Activated naive CD8-positive, alpha-beta T cell (primary cell): ENCODE measurements around the gene OGFR.

Experiments
- H3K27ac Mint-ChIP-seq: one replicate; pipeline ENCODE4 v1.8.0; 2021; ENCODE audit warnings: mixed read lengths
- H3K27me3 Mint-ChIP-seq: one replicate; pipeline ENCODE4 v1.8.0; 2021; ENCODE audit warnings: mixed read lengths
- H3K36me3 Mint-ChIP-seq: one replicate; pipeline ENCODE4 v1.8.0; 2021; ENCODE audit warnings: mixed read lengths
- H3K4me1 Mint-ChIP-seq: one replicate; pipeline ENCODE4 v1.8.0; 2021; ENCODE audit warnings: low read depth, mixed read lengths
- H3K4me3 Mint-ChIP-seq: one replicate; pipeline ENCODE4 v1.8.0; 2021; ENCODE audit warnings: mild to moderate bottlenecking, mixed read lengths
- H3K9me3 Mint-ChIP-seq: one replicate; pipeline ENCODE4 v1.8.0; 2021; ENCODE audit warnings: low read depth, mixed read lengths

Gene OGFR

GRCh38 chr20:62799459-62799858 is 5.2 kb upstream of the OGFR start:
- H3K36me3 Mint-ChIP-seq = no peaks in the 10 kb centered on the region
- H3K9me3 Mint-ChIP-seq = no peaks in the 10 kb centered on the region
- no peaks in the 10 kb centered on the region for H3K27me3 Mint-ChIP-seq
- no peak overlapping the region for H3K27ac Mint-ChIP-seq
- H3K4me1 Mint-ChIP-seq = peaks cover 22% of the 10 kb centered on the region
- H3K4me3 Mint-ChIP-seq = no peak overlapping the region

DNA sequence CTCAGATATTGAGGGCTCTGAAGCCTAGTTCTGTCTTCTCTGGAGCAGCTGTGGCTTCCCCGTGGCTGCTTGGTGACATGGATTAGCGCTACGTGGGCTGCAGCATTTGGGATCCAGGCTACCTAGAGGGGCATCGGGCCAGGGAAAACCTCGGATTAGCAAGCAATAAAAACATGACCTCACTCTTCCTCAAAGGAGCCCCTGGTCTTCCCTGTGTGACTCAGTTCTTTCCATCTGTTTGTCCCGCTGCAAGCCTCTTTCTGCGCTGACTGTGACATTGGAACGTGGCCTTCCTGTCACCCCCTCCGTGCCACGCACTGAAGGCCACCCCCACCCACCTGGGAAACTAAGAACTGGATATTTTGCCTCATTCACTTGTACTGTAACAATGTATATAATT is 4.8 kb upstream of the OGFR start:
- Mint-ChIP-seq H3K27ac (no peak overlapping the region), H3K27me3 (no peaks in the 10 kb centered on the region)

GRCh38 chr20:62800314-62801259 is 4.0 kb upstream of the OGFR start:
- Mint-ChIP-seq H3K27me3 (no peaks in the 10 kb centered on the region), H3K4me3 (no peak overlapping the region), H3K27ac (peak overlapping the region; percentile 34), H3K4me1 (peaks cover 20% of the 10 kb centered on the region), H3K9me3 (no peaks in the 10 kb centered on the region), H3K36me3 (no peaks in the 10 kb centered on the region)

More for the DNA sequence above, 4.8 kb upstream of the OGFR start:
- no peak overlapping the region for H3K4me3 Mint-ChIP-seq
- peaks cover 20% of the 10 kb centered on the region for H3K4me1 Mint-ChIP-seq
- no peaks in the 10 kb centered on the region for H3K9me3 Mint-ChIP-seq
- no peaks in the 10 kb centered on the region for H3K36me3 Mint-ChIP-seq

DNA sequence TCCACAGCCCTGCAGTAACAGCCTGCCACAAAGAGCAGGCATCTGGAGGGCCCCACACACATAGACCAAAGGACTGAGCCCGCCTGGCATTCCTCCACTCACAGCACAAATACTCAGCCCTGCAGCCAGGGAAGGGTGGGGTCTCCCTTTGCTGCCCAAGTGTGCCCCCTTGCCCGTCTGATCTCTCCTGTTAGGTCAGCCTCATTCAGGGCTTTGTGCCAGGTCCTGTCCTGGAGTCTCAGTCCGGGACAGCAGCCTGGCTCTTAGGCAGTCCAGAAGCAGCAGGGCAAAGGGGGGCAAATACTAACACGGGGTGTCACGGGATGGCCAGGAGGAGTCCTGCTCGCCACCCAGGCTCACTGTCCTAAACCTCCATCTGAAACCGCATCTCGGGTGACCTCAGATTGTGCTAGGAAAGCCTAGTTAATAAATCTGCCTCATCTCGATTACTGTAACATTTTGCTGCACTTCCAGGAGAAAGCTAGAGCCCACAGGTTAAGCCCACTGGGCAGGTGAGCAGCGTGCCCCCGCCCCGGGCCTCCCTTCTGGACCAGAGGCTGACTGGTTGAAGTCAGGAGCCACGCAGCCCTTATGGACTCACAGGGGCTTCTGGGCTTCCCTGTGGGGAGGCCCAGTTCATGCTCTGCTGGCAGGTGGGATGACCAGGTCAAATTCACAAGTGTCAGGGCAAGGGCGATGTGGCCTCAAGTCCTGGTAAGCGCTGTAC is 3.2 kb upstream of the OGFR start:
- no peak overlapping the region for H3K27ac Mint-ChIP-seq
- no peaks in the 10 kb centered on the region for H3K9me3 Mint-ChIP-seq
- no peaks in the 10 kb centered on the region for H3K27me3 Mint-ChIP-seq
- H3K4me3 Mint-ChIP-seq = no peak overlapping the region
- H3K4me1 Mint-ChIP-seq = peaks cover 19% of the 10 kb centered on the region
- no peaks in the 10 kb centered on the region for H3K36me3 Mint-ChIP-seq

GRCh38 chr20:62802026-62802712 is 2.5 kb upstream of the OGFR start:
- Mint-ChIP-seq H3K27me3 (no peaks in the 10 kb centered on the region), H3K36me3 (no peaks in the 10 kb centered on the region), H3K9me3 (no peaks in the 10 kb centered on the region), H3K27ac (no peak overlapping the region), H3K4me3 (no peak overlapping the region), H3K4me1 (peaks cover 24% of the 10 kb centered on the region)

DNA sequence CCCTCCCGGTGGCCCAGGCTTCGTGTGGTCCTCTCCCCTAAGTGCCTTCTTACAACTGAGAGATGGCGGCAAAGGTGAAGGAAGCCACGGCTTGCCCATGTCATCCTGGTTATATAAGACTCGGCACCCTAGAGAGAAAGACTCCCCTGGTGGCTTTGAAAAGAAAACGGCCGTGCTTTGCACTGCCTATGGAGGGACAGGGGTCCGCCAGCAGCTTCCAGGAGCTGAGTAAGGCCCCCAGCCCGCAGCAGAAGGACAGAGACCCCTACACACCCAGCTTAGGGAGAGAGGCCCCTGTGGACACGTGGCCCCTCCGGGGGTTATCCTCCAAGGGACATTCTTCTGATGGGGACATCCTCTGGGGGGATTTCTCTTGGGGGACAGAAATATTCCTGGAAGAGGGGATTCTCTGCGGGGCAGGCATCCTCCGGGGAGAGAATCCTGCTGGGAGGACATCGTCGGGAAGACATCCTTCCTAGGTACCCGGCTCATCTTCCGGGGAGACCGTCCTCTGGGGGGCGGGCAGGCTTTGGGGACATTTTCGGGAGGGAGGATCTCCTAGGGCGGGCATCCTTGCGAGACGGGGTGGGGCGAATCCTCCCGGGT is 511 bp upstream of the OGFR start:
- Mint-ChIP-seq H3K9me3 (no peaks in the 10 kb centered on the region), H3K27me3 (no peaks in the 10 kb centered on the region), H3K27ac (peak overlapping the region; percentile 95), H3K4me3 (peak overlapping the region; percentile 93), H3K36me3 (no peaks in the 10 kb centered on the region), H3K4me1 (peaks cover 23% of the 10 kb centered on the region)

GRCh38 chr20:62805155-62805710 is 598 bp downstream of the OGFR start:
- Mint-ChIP-seq H3K4me3 (peak overlapping the region; percentile 86), H3K9me3 (no peaks in the 10 kb centered on the region), H3K27ac (no peak overlapping the region), H3K36me3 (no peaks in the 10 kb centered on the region), H3K4me1 (peaks cover 23% of the 10 kb centered on the region), H3K27me3 (no peaks in the 10 kb centered on the region)

DNA sequence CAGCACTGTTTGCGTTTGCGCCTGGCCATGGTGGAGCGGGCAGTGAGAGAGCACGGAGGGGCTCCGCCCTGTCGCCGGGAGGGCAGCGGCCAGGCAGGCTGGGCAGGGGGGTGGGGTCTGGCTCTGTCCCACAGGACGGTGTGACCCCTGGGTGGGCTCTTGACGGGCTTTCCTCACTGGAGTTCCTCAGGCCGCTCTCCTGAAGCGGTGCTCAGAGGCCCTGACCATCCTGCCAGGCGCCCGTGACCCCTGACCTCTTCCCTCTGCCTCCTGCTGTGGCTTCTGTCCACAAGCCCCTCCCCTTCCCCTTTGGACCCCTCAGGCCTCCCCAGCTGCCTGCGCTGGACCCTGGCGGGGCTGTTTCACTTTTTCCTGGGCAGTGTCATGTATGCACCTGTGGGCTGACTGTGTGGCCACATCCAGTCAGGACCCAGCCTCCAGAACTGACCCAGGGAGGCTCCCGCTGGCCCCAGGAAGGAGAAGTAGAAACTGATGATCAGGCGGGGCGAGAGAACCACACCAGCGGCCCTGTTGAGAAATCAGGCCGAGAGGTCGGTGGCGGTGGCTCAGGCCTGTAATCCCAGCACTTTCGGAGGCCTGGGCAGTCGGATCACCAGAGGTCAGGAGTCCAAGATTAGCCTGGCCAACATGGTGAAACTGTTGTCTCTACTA is 1.2 kb downstream of the OGFR start:
- no peaks in the 10 kb centered on the region for H3K9me3 Mint-ChIP-seq
- H3K27me3 Mint-ChIP-seq = no peaks in the 10 kb centered on the region
- peak overlapping the region; percentile 86 for H3K4me3 Mint-ChIP-seq
- peaks cover 23% of the 10 kb centered on the region for H3K4me1 Mint-ChIP-seq
- H3K36me3 Mint-ChIP-seq = no peaks in the 10 kb centered on the region
- H3K27ac Mint-ChIP-seq = peak overlapping the region; percentile 28

DNA sequence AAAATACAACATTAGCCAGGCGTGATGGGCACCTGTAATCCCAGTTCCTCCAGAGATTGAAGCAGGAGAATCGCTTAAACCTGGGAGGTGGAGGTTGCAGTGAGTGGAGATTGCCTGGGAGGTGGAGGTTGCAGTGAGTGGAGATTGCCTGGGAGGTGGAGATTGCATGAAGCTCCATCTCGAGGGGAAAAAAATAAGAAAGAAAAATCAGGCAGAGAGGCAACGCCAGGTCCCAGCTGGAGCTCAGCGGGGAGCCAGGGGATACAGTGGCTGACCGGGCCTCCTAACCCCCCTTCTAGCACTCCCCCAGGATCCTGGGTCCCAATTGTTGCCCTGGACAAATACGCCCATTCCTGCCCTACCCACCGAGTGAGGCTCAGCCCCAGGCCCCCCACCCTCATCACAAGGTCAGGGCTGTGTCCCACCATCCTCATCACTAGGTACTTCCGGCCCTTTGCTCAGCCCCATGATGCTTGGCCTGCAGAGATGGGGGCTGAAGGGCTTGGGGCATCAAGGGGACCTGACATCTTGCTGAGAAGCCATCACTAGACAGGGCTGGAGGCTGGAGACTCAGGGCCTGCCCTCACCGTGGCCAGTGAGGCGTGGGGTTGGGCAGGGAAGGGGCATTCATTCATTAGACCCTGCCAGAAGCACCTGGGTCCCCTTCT is 1.9 kb downstream of the OGFR start:
- H3K27ac Mint-ChIP-seq = peak overlapping the region; percentile 10
- H3K4me3 Mint-ChIP-seq = peak overlapping the region; percentile 74
- no peaks in the 10 kb centered on the region for H3K9me3 Mint-ChIP-seq
- H3K4me1 Mint-ChIP-seq = peaks cover 23% of the 10 kb centered on the region
- H3K36me3 Mint-ChIP-seq = no peaks in the 10 kb centered on the region
- H3K27me3 Mint-ChIP-seq = no peaks in the 10 kb centered on the region

DNA sequence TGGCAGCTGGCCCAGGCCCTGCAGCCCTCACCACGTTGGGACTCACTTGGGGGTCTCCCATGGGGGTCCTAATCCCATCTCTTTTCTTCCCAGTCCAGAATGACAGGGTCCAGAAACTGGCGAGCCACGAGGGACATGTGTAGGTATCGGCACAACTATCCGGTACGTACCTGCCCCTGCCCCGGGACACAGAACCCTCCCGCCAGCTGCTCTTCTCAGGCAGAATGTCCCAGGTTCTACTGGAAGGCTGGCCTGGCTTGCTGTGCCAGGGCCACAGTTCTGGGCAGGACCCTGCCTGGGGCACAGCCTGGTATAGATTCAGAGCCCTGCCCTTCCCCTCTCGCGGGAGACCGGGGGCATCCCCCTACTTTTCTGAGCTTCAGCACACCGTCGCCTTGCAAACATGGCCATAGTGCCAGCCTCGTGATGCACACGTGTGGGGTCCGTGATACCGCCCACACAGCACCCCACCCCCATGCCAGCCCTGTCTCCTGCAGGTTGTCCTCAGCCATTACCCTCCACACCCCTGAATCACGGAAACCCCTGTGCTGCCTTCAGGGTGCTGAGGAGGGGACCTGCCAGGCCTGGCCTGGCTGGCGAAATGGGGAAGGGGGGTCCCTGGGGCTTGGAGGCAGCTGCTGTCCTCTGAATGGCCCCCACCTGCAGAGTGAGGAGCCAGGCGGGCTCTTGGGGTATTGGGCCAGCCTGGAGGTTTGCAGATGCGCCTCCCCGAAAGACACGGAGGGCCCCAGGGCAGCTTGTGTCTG is 3.0 kb downstream of the OGFR start:
- H3K27me3 Mint-ChIP-seq = no peaks in the 10 kb centered on the region
- no peak overlapping the region for H3K4me3 Mint-ChIP-seq
- H3K4me1 Mint-ChIP-seq = peaks cover 23% of the 10 kb centered on the region
- H3K9me3 Mint-ChIP-seq = no peaks in the 10 kb centered on the region
- H3K36me3 Mint-ChIP-seq = no peaks in the 10 kb centered on the region
- peak overlapping the region; percentile 16 for H3K27ac Mint-ChIP-seq

DNA sequence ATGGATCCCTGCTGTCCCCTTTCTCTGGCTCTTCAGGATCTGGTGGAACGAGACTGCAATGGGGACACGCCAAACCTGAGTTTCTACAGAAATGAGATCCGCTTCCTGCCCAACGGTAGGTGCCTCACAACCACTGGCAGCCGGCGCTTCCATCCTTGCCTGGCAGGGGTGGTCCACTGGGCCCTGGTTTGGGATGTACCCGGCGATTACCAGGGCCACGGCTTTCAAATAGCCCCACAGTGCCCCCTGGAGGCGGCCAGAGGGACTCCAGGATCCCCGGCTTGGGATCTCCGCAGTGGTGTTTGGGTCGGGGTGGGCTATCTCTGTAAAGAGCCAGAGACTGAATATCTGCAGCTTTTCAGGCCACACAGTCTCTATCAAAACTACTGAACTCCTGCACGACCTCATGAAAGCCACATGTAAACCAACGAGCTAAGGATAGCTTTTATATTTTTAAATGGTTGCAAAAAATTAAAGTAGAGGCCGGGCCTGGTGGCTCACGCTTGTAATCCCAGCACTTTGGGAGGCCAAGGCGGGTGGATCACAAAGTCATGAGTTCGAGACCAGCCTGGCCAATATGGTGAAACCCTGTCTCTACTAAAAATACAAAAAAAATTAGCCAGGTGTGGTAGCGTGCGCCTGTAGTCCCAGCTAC is 3.7 kb downstream of the OGFR start:
- no peaks in the 10 kb centered on the region for H3K36me3 Mint-ChIP-seq
- H3K9me3 Mint-ChIP-seq = no peaks in the 10 kb centered on the region
- peak overlapping the region; percentile 72 for H3K4me3 Mint-ChIP-seq
- peaks cover 23% of the 10 kb centered on the region for H3K4me1 Mint-ChIP-seq
- H3K27ac Mint-ChIP-seq = no peak overlapping the region
- H3K27me3 Mint-ChIP-seq = no peaks in the 10 kb centered on the region

DNA sequence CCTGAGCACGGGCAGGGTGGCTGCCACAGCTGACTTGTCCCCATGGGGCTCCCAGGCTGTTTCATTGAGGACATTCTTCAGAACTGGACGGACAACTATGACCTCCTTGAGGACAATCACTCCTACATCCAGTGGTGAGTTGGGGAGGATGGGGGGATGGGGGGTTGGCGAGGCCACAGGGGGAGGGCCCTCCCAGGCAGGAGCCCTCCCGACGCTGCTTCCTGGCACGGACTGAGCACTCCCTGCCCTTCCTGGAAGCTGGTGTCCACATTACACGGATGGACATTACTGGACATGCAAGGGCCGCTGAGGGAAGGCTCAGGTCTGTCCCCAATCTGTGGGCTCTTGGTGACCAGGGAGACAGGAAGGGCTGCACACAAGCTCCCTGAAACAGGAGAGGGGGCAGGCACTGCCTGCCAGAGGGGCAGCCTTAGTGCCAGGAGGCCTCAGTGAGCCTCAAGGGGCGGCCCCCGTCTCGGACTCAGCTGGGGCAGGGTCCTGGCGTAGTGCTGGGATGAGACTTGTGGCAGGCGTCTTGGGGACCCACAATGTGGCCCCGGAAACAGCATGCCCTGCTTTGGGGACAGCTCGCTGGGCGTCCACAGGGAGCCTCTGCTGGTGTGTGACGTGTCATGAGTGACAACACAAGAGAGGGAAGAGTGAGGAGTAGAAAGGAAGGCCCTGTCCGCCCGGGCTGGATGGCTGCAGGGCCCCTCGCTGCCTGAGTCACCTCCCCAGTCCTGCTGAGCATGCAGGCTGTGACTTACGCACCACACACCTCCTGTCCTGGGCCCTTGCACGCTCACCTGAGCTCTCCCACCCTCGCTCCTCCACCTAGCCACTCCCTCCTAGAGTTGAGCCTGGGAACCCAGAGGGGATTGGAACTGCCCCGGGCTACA is 5.1 kb downstream of the OGFR start:
- Mint-ChIP-seq H3K36me3 (no peaks in the 10 kb centered on the region), H3K27me3 (no peaks in the 10 kb centered on the region), H3K4me3 (no peak overlapping the region), H3K27ac (no peak overlapping the region), H3K4me1 (peaks cover 16% of the 10 kb centered on the region), H3K9me3 (no peaks in the 10 kb centered on the region)
